A549 (cell line): ENCODE measurements around the gene RNASE3. TPM values are rescaled to one million over a fixed set of nuclear protein-coding genes. Genes with fewer than 3 reads are reported as not detected.

ENCODE experiments used
- polyA plus RNA-seq, 4 experiments: library from polyadenylated mRNA; depleted of rRNA in 3 of 4; stranded (reverse); fragments of >200 nt; fragmentation: RNase III in 1 of 4; extraction: RNeasy Plus Mini Kit Qiagen cat#74134 plus additional on column Dnase treatment in 1 of 4; gene quantifications; 2 replicates in 3 of 4; 3 replicates in 1 of 4; pipeline ENCODE4 v1.2.3, GENCODE V29; 2011 to 2017

Gene RNASE3
- polyA plus RNA-seq, 2 of the 4 experiments (the other 2 are of a cell fraction): not detected

Other genes with a start within 250 kb of the RNASE3 start
- not detected in 2 replicates for gene OR6S1, start 249.7 kb upstream of the RNASE3 start, polyA plus RNA-seq (2011; rRNA removed)
- gene OR6S1, start 249.7 kb upstream of the RNASE3 start, polyA plus RNA-seq (2017; fragmentation: RNase III; extraction: RNeasy Plus Mini Kit Qiagen cat#74134 plus additional on column Dnase treatment): not detected in 3 replicates
- 77.4 and 134 TPM in 2 replicates for gene RNASE4, start 206.8 kb upstream of the RNASE3 start, polyA plus RNA-seq (2011; rRNA removed)
- 5.8 to 10.6 TPM (median 8.6 TPM) in 3 replicates for gene RNASE4, start 206.8 kb upstream of the RNASE3 start, polyA plus RNA-seq (2017; fragmentation: RNase III; extraction: RNeasy Plus Mini Kit Qiagen cat#74134 plus additional on column Dnase treatment)
- gene ANG, start 202.6 kb upstream of the RNASE3 start, polyA plus RNA-seq (2011; rRNA removed): 35.4 and 46.9 TPM in 2 replicates
- gene ANG, start 202.6 kb upstream of the RNASE3 start, polyA plus RNA-seq (2017; fragmentation: RNase III; extraction: RNeasy Plus Mini Kit Qiagen cat#74134 plus additional on column Dnase treatment): 6.5 to 10.5 TPM (median 10.2 TPM) in 3 replicates
- gene EDDM3A, start 145.5 kb upstream of the RNASE3 start, polyA plus RNA-seq (2011; rRNA removed): not detected in 2 replicates
- not detected in 3 replicates for gene EDDM3A, start 145.5 kb upstream of the RNASE3 start, polyA plus RNA-seq (2017; fragmentation: RNase III; extraction: RNeasy Plus Mini Kit Qiagen cat#74134 plus additional on column Dnase treatment)
- not detected in 2 replicates for gene EDDM3B, start 123.0 kb upstream of the RNASE3 start, polyA plus RNA-seq (2011; rRNA removed)
- not detected in 3 replicates for gene EDDM3B, start 123.0 kb upstream of the RNASE3 start, polyA plus RNA-seq (2017; fragmentation: RNase III; extraction: RNeasy Plus Mini Kit Qiagen cat#74134 plus additional on column Dnase treatment)
- not detected in 2 replicates for gene RNASE6, start 110.1 kb upstream of the RNASE3 start, polyA plus RNA-seq (2011; rRNA removed)
- gene RNASE6, start 110.1 kb upstream of the RNASE3 start, polyA plus RNA-seq (2017; fragmentation: RNase III; extraction: RNeasy Plus Mini Kit Qiagen cat#74134 plus additional on column Dnase treatment): not detected in 3 replicates
- gene RNASE1, start 88.5 kb upstream of the RNASE3 start, polyA plus RNA-seq (2011; rRNA removed): 0.98 and 1.1 TPM in 2 replicates
- 0.13 to 0.55 TPM (median 0.16 TPM) in 3 replicates for gene RNASE1, start 88.5 kb upstream of the RNASE3 start, polyA plus RNA-seq (2017; fragmentation: RNase III; extraction: RNeasy Plus Mini Kit Qiagen cat#74134 plus additional on column Dnase treatment)
- gene RNASE2, start 64.1 kb downstream of the RNASE3 start, polyA plus RNA-seq (2011; rRNA removed): not detected in 2 replicates
- gene RNASE2, start 64.1 kb downstream of the RNASE3 start, polyA plus RNA-seq (2017; fragmentation: RNase III; extraction: RNeasy Plus Mini Kit Qiagen cat#74134 plus additional on column Dnase treatment): not detected in 3 replicates
- 116 and 126 TPM in 2 replicates for gene METTL17, start 98.6 kb downstream of the RNASE3 start, polyA plus RNA-seq (2011; rRNA removed)
- gene METTL17, start 98.6 kb downstream of the RNASE3 start, polyA plus RNA-seq (2017; fragmentation: RNase III; extraction: RNeasy Plus Mini Kit Qiagen cat#74134 plus additional on column Dnase treatment): 81.4 to 83.1 TPM (median 81.9 TPM) in 3 replicates
- gene SLC39A2, start 107.9 kb downstream of the RNASE3 start, polyA plus RNA-seq (2011; rRNA removed): 0.09 TPM in 1 of 2 replicates, not detected in the other
- 0.07 to 0.17 TPM in 2 of 3 replicates, not detected in the other for gene SLC39A2, start 107.9 kb downstream of the RNASE3 start, polyA plus RNA-seq (2017; fragmentation: RNase III; extraction: RNeasy Plus Mini Kit Qiagen cat#74134 plus additional on column Dnase treatment)
- gene NDRG2, start 133.7 kb downstream of the RNASE3 start, polyA plus RNA-seq (2011; rRNA removed): 6.8 and 8.8 TPM in 2 replicates
- 3.6 to 4.7 TPM (median 4.1 TPM) in 3 replicates for gene NDRG2, start 133.7 kb downstream of the RNASE3 start, polyA plus RNA-seq (2017; fragmentation: RNase III; extraction: RNeasy Plus Mini Kit Qiagen cat#74134 plus additional on column Dnase treatment)
- gene TPPP2, start 138.8 kb downstream of the RNASE3 start, polyA plus RNA-seq (2011; rRNA removed): not detected in 2 replicates
- not detected in 3 replicates for gene TPPP2, start 138.8 kb downstream of the RNASE3 start, polyA plus RNA-seq (2017; fragmentation: RNase III; extraction: RNeasy Plus Mini Kit Qiagen cat#74134 plus additional on column Dnase treatment)
- gene RNASE13, start 143.4 kb downstream of the RNASE3 start, polyA plus RNA-seq (2011; rRNA removed): not detected in 2 replicates
- gene RNASE13, start 143.4 kb downstream of the RNASE3 start, polyA plus RNA-seq (2017; fragmentation: RNase III; extraction: RNeasy Plus Mini Kit Qiagen cat#74134 plus additional on column Dnase treatment): not detected in 3 replicates
- gene RNASE7, start 151.0 kb downstream of the RNASE3 start, polyA plus RNA-seq (2011; rRNA removed): not detected in 2 replicates
- gene RNASE7, start 151.0 kb downstream of the RNASE3 start, polyA plus RNA-seq (2017; fragmentation: RNase III; extraction: RNeasy Plus Mini Kit Qiagen cat#74134 plus additional on column Dnase treatment): not detected in 3 replicates
- gene RNASE8, start 166.4 kb downstream of the RNASE3 start, polyA plus RNA-seq (2011; rRNA removed): not detected in 2 replicates
- gene RNASE8, start 166.4 kb downstream of the RNASE3 start, polyA plus RNA-seq (2017; fragmentation: RNase III; extraction: RNeasy Plus Mini Kit Qiagen cat#74134 plus additional on column Dnase treatment): not detected in 3 replicates
- gene ARHGEF40, start 178.9 kb downstream of the RNASE3 start, polyA plus RNA-seq (2011; rRNA removed): 7.8 and 12.9 TPM in 2 replicates
- gene ARHGEF40, start 178.9 kb downstream of the RNASE3 start, polyA plus RNA-seq (2017; fragmentation: RNase III; extraction: RNeasy Plus Mini Kit Qiagen cat#74134 plus additional on column Dnase treatment): 7.9 to 9.9 TPM (median 9.6 TPM) in 3 replicates
- 17.3 and 18.5 TPM in 2 replicates for gene ZNF219, start 207.3 kb downstream of the RNASE3 start, polyA plus RNA-seq (2011; rRNA removed)
- gene ZNF219, start 207.3 kb downstream of the RNASE3 start, polyA plus RNA-seq (2017; fragmentation: RNase III; extraction: RNeasy Plus Mini Kit Qiagen cat#74134 plus additional on column Dnase treatment): 21.5 to 31.0 TPM (median 29.8 TPM) in 3 replicates
- gene TMEM253, start 209.7 kb downstream of the RNASE3 start, polyA plus RNA-seq (2011; rRNA removed): 0.81 and 1.0 TPM in 2 replicates
- 0.54 to 0.83 TPM (median 0.64 TPM) in 3 replicates for gene TMEM253, start 209.7 kb downstream of the RNASE3 start, polyA plus RNA-seq (2017; fragmentation: RNase III; extraction: RNeasy Plus Mini Kit Qiagen cat#74134 plus additional on column Dnase treatment)